MG63 (cell line): ENCODE data around the gene GPR171. TPM values are rescaled to one million over a fixed set of nuclear protein-coding genes. Genes with fewer than 3 reads are reported as not detected.
"Not testable (repeated sequence)": the region's sequence is repeated elsewhere in the genome, so short reads cannot be mapped to it uniquely, and the experiment has no call there.

Experiments used
- DNase-seq: peaks from one replicate; pipeline ENCODE4 v3.0.0-alpha.2; 2020
- H3K27me3 ChIP-seq: fragments of 250-450 bp; sonication (Bioruptor Pico); 2 replicates; pipeline ENCODE4 v1.5.1; 2020; ENCODE audit warnings: mild to moderate bottlenecking, moderate library complexity
- H3K36me3 ChIP-seq: fragments of 250-450 bp; sonication (Bioruptor Pico); 2 replicates; pipeline ENCODE4 v1.5.1; 2020; ENCODE audit warnings: mild to moderate bottlenecking, moderate library complexity
- H3K4me3 ChIP-seq: fragments of 250-450 bp; sonication (Bioruptor Pico); 2 replicates; pipeline ENCODE4 v1.5.1; 2020; ENCODE audit warnings: mild to moderate bottlenecking, moderate library complexity
- H3K9me3 ChIP-seq: fragments of 250-450 bp; sonication (Bioruptor Pico); 2 replicates; pipeline ENCODE4 v1.5.1; 2020; ENCODE audit warnings: mild to moderate bottlenecking, moderate library complexity
- total RNA-seq: library from RNA; depleted of rRNA; stranded (reverse); fragments of >200 nt; shearing (Covaris generic); gene quantifications from 2 replicates; pipeline ENCODE4 v1.2.3, GENCODE V29; 2014; ENCODE audit warnings: low replicate concordance; rRNA removed

Gene GPR171, protein sequence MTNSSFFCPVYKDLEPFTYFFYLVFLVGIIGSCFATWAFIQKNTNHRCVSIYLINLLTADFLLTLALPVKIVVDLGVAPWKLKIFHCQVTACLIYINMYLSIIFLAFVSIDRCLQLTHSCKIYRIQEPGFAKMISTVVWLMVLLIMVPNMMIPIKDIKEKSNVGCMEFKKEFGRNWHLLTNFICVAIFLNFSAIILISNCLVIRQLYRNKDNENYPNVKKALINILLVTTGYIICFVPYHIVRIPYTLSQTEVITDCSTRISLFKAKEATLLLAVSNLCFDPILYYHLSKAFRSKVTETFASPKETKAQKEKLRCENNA
- not detected in 2 replicates for total RNA-seq

DNA sequence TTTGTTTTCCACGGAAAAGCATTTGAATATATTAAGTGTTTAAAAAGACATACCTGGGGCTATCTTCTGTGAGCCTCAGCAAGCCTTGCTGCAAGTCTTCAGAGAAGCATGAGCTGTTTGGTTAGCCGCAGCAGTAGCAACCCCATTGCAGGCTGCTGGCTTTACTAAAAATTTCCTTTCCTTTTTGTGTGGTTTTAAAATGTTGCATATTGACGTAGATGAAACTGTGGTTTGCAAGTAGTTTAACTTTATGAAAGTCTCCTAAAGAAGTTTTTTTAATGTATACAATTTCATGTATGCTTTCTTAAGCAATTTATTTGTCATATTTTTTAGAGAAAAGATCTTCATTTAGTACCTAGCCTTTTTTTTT lies at the start of gene GPR171:
Gene GPR171 (minus strand): TSS at position 166 of the 370 bp plus-strand sequence. CDS start 3,830 bp downstream, outside the sequence.
- H3K36me3 ChIP-seq: no peaks in the 10 kb centered on the region
- H3K27me3 ChIP-seq: no peaks in the 10 kb centered on the region
- no peaks in the 10 kb centered on the region for H3K9me3 ChIP-seq
- no peak for DNase-seq
- no peak within 1 kb of the TSS for H3K4me3 ChIP-seq

DNA sequence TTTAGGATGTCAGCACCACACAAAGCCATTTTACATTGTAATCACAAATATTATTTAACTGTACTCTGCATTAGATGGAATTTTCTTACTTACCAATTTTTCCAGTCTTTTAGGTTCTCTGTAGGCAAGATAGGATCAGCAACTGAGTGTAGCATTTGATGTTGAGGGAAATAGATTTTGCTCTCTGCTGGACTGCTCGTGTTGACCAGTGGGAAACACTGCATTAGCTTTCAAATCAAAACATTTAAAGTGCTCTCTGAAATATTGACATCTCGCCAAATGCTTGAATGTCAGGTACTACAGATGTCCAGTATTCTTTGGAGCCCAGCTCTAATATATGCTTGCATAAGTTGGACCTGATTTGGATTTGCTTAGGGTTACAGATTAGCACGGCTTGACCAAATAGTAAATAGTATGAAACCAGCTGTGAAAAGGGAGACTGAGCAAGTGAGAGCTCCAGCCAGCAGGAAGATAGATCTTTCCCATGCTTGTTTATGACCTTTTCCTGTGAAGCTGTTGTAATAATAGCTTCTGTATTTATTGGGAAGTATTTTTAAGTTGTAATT lies 45.8 kb upstream of the GPR171 start:
- no peaks in the 10 kb centered on the region for H3K36me3 ChIP-seq

DNA sequence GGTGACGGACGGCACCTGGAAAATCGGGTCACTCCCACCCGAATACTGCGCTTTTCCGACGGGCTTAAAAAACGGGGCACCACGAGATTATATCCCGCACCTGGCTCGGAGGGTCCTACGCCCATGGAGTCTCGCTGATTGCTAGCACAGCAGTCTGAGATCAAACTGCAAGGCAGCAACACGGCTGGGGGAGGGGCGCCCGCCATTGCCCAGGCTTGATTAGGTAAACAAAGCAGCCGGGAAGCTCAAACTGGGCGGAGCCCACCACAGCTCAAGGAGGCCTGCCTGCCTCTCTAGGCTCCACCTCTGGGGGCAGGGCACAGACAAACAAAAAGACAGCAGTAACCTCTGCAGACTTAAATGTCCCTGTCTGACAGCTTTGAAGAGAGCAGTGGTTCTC lies 39.0 kb upstream of the GPR171 start:
- not testable (repeated sequence) for H3K36me3 ChIP-seq, H3K9me3 ChIP-seq, H3K4me3 ChIP-seq, DNase-seq, H3K27me3 ChIP-seq

More for the DNA sequence above, 45.8 kb upstream of the GPR171 start:
- Histone ChIP-seq H3K27me3 (peaks cover 9% of the 10 kb centered on the region), H3K4me3 (no peak overlapping the region), H3K9me3 (no peaks in the 10 kb centered on the region)
- no peak for DNase-seq

DNA sequence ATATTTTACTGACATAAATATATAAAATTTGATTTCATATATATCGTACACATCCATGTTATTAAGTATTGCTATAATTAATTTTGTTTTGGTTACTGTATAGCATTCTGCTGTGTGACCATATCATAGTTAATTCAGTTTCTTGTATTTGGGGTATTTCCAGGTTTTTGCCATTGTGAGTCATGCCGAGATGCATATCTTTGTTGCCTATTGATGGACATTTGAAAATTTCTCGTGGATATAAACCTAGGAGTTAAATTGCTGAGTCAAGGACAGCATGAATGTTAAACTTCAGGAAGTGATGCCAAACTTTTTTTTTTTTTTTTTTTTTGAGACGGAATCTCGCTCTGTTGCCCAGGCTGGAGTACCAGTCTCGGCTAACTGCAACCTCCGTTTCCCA lies 33.7 kb upstream of the GPR171 start:
- no peaks in the 10 kb centered on the region for H3K27me3 ChIP-seq
- H3K9me3 ChIP-seq: no peaks in the 10 kb centered on the region
- no peak overlapping the region for H3K4me3 ChIP-seq
- no peaks in the 10 kb centered on the region for H3K36me3 ChIP-seq
- no peak for DNase-seq

DNA sequence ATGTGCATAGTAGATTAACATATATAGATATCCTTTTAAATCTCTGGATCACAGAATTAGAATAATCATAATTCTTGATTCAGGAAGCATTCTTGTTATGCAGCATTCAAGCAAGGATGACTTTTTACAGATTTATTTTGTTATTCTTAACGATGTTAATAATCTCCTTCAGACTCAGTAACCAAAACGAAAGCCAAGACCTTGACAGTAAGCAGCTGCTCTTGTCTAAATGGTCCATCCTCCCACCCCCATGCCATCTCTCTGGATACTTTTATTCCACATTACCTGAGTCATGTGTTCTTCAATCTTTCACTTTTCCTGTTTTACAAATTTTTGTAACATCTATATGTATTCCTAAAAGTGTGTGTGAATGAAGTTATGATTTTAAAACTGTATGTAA lies 33.3 kb upstream of the GPR171 start:
- DNase-seq: no peak
- no peak overlapping the region for H3K4me3 ChIP-seq
- no peaks in the 10 kb centered on the region for H3K36me3 ChIP-seq
- no peaks in the 10 kb centered on the region for H3K9me3 ChIP-seq
- H3K27me3 ChIP-seq: no peaks in the 10 kb centered on the region

DNA sequence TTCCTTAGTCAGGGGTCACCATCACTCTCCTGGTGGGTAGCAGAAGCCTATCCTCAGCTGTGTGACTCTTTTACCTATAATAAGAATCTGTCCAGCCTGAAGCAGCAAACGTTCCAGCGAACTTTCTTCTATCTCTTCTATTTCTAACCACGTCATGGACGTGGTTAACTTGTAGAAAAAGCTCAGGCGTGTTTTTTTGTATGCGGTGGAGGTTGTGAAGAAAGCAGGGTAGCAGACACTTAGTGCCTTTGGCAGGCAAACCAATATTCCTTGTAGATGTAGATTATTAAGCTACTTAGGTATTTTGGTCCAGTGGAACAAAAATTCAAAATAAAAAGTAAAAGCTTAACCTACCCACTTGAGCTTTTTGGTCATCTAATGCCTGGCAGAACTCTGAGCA lies 31.8 kb upstream of the GPR171 start:
- DNase-seq: no peak
- H3K36me3 ChIP-seq: no peaks in the 10 kb centered on the region

DNA sequence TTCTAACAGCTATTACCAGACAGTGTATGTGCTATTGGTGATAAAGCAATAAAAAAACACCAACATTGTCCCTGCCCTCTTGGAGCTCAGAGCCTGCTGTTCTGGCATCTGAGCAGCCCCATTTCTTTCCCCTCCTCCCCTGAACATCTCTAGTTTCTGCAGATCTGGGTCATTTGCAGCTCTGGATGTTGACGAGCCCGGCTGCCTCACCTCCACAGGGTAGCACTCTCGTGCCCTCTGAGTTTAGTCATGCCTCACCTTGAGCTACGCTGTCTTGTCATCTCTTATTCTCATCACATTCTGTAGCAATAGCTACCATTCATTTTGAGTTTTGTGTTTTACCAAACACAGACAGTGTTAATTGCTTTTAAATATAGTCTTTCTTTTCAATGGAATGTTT lies 30.0 kb upstream of the GPR171 start:
- DNase-seq: no peak

More for the DNA sequence above, 31.8 kb upstream of the GPR171 start:
- no peaks in the 10 kb centered on the region for H3K9me3 ChIP-seq
- no peaks in the 10 kb centered on the region for H3K27me3 ChIP-seq
- no peak overlapping the region for H3K4me3 ChIP-seq

DNA sequence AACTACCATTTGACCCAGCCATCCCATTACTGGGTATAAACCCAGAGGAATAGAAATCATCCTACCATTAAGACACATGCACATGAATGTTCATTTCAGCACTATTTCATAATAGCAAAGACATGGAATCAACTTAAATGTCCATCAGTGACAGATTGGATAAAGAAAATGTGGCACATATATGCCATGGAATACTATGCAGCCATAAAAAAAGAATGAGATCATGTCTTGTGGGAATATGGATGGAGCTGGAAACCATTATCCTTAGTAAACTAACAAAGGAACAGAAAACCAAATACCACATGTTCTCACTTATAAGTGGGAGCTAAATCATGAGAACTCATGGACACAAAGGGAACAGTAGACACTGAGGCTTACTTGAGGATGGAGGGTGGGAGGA lies 29.4 kb upstream of the GPR171 start:
- H3K9me3 ChIP-seq, DNase-seq, H3K4me3 ChIP-seq, H3K27me3 ChIP-seq, H3K36me3 ChIP-seq: not testable (repeated sequence)

More for the DNA sequence above, 30.0 kb upstream of the GPR171 start:
- no peaks in the 10 kb centered on the region for H3K9me3 ChIP-seq
- no peak overlapping the region for H3K4me3 ChIP-seq
- no peaks in the 10 kb centered on the region for H3K27me3 ChIP-seq
- H3K36me3 ChIP-seq: no peaks in the 10 kb centered on the region

DNA sequence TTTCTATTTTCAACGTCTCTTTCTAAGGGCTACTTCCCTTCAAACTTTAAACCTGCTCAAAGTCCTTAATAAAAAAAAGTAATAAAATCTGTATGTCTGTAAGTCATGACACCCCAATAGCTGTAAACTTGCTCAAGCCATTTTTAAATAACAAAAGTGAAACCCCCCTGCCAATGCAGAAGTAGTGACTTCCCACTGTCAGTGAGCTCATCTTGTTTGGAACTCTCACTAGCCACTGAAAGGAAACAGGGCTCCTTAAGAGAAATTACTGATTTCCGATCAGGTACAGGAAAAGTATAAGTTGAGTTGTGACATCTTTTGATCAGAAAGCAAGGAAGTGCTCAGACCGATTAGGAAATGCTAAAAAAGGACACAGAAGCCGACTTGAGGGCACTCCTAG lies 27.6 kb upstream of the GPR171 start:
- DNase-seq: no peak
- H3K27me3 ChIP-seq: no peaks in the 10 kb centered on the region
- no peaks in the 10 kb centered on the region for H3K36me3 ChIP-seq
- H3K9me3 ChIP-seq: no peaks in the 10 kb centered on the region
- H3K4me3 ChIP-seq: no peak overlapping the region

DNA sequence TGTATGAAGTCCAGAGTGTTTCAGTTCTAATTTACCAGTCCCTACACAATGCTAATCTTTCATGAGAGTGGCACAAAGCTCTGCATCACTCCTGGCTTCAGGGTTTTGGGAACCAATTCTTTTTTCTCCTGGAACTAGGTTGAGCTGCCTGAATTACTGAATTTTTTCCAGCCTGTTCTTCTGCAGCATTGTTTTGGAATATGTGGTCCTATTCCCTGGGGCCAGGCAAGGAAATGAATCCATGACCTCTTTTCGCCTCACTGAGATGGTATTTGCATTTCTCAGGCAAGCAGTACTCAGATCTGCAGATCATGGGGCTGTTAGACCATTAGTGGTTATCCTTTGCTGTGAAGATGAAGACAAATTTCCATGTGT lies 25.6 kb upstream of the GPR171 start:
- no peaks in the 10 kb centered on the region for H3K36me3 ChIP-seq
- no peak overlapping the region for H3K4me3 ChIP-seq
- H3K27me3 ChIP-seq: no peaks in the 10 kb centered on the region
- H3K9me3 ChIP-seq: no peaks in the 10 kb centered on the region
- no peak for DNase-seq

DNA sequence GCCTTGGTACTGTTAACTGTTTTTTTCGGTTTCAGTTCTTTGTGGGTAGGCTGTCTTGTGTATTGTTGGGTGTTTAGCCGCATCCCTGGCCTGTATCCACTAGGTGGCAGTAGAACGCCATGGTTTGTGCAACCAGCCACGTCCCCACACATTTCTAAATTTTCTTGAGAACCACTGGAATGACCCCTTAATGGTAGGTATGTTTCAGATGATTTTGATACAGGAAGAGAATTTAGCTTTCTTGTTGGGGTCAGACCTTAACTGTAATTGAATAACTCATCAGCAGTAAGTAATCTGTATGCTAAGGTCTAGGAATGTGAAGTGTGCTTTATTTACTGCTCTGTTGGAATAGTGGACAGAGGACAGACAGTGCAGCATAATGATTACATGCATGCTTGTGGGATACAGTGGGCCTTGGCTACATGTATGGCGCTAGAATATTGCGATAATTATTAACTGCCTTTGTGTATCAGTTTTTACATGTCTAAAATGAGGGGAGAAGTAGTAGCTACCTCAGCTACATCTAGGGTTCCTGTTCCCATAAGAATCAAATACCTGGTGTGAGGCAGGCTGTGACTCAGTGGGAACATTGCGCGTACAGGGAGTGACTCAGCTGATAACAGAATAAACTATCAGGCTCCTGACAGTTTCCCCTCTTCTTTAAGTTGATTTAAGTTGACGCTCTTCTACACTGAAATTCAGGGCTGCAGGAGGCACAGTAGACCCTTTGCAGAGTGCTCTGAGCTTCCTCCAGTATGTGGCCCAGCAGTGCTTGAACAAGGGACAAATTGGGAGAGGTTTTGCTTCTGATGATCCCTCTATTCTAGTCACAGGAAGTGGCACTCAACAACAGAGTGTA lies 25.0 kb upstream of the GPR171 start:
- H3K36me3 ChIP-seq: no peaks in the 10 kb centered on the region
- H3K4me3 ChIP-seq: no peak overlapping the region
- H3K27me3 ChIP-seq: no peaks in the 10 kb centered on the region
- no peaks in the 10 kb centered on the region for H3K9me3 ChIP-seq
- DNase-seq: peak; percentile 58

DNA sequence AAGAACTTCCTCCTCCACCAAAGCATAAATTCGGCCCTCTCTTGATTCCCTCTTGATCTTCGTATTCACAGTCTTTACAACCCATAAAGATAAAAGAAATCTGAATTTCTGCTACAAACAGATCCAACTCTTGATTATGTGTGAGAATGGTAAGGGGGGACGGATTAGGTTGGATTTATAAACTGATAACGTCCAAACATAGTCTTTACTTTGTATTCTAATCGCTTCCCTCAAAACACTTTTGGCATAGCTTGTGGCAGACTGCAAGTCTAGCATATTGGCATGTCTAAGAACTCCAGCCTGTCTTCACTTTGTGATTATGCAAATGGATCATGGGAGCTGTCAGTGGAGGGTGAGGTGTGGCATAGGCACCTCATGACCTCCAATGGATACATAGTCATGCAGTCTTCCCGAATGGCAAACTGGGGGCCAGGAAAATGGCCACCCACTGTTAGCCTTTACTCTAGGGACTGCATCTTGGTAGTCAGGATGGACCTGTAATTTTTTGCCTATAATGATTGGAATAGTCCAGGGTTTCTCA lies 24.3 kb upstream of the GPR171 start:
- DNase-seq: no peak
- Histone ChIP-seq H3K9me3 (no peaks in the 10 kb centered on the region), H3K36me3 (no peaks in the 10 kb centered on the region), H3K27me3 (no peaks in the 10 kb centered on the region), H3K4me3 (no peak overlapping the region)

DNA sequence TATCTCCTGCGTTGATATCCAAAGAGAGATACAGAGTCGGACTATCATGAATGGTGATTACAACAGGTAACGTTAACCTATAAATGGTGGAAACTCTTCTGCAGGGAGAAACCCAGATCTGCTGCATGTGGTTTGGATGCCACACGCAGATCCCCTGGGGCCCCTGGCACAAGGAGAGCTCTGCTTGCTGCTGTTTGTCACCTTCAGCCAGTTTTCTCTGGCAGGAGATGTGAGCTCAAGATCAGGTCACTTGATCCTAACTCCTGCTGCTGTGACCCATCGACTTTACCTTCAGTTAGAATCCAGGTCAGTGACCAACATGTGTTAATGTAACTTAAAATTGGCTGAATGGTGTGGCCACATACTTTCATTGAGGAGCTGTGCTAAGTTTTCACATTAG lies 23.8 kb upstream of the GPR171 start:
- no peak for DNase-seq
- Histone ChIP-seq H3K9me3 (no peaks in the 10 kb centered on the region), H3K36me3 (no peaks in the 10 kb centered on the region), H3K27me3 (no peaks in the 10 kb centered on the region), H3K4me3 (no peak overlapping the region)

DNA sequence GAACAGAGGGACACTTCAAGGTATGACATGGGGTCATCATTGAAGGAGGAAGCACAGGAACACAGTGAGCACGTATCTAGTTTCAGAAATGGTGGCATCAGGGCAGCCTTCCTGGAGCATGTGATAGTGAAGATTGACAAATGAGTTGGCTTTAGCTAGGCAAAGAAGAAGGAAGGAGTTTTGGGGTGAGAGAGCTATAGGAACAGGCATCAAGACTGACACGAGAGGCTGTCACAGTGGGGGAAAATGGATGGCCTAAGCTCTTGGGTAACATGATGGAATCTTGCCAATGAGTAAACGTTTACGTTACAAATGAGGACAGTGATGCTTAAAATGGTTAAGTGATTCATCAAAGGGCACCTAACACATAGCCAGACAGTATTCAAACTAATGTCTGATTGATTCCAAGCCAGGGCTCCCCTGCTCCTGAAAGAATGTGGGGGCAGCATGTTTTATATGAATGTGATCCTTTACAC lies 23.1 kb upstream of the GPR171 start:
- Histone ChIP-seq H3K4me3 (no peak overlapping the region), H3K27me3 (no peaks in the 10 kb centered on the region), H3K9me3 (no peaks in the 10 kb centered on the region), H3K36me3 (no peaks in the 10 kb centered on the region)
- DNase-seq: peak; percentile 39

DNA sequence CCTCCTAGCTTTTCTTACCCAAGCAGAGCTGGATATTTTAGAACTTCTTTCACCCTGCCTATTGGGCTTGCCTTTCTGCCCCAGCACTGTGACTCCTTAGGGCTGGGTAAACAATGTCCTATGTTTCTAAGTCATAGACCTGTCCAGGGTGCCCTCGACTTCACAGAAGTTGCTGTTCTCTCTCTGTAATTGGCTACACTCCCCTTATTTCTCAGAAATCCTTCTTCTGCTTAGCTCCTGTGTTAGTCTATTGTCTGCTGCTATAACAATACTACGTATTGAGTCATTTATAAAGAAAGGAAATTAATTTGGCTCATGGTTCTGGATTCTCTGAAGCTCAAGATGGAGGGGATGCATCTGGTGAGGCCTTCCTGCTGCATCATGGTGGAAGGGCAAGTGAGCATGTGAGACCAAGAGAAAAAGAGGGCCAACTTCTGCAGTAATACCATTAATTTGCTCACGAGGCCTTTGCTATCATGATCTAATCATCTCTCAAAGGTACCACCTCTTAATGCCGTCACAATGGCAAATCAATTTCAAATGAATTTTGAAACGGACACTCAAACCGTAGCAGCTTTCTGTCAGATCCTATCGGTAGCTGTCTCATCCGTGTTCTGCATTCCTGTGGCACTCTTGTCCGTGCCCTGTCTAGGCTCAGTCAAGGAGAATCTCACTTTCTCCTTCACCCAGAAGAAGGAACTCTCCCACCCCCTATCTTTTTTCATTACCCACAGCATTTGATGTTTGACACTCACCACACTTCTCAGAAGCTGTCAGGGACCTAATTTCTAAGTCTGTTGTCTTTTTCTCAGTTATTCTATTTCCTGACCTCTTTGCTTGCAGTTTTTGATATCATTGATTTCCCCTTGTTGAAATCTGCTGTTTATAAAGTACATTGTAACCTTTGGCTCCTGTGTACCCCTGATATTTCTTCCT lies 22.3 kb upstream of the GPR171 start:
- H3K4me3 ChIP-seq: no peak overlapping the region
- no peak for DNase-seq
- H3K9me3 ChIP-seq: no peaks in the 10 kb centered on the region
- no peaks in the 10 kb centered on the region for H3K36me3 ChIP-seq
- H3K27me3 ChIP-seq: no peaks in the 10 kb centered on the region

DNA sequence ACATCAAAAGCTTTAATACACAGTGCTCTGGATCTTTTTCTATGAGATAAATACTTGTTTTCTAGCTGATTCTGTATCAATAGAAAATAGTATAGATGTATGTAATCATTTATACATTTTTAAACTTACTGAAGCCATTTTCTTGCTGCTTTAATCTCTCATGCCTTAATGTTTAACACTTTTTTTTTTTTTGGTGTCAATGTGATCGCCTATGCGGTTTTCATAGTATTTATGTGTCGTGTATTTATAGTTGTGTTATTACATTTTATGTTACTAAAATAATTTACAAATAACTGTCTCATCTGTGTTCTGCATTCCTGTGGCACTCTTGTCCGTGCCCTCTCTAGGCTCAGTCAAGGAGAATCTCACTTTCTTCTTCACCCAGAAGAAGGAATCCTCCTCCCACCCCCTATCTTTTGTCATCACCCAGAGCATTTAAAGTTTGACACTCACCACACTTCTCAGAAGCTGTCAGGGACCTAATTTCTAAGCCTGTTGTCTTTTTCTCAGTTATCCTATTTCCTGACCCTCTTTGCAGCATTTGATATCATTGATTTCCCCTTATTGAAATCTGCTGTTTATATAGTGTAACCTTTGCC lies 21.4 kb upstream of the GPR171 start:
- DNase-seq: no peak
- no peak overlapping the region for H3K4me3 ChIP-seq
- H3K27me3 ChIP-seq: no peaks in the 10 kb centered on the region
- no peaks in the 10 kb centered on the region for H3K36me3 ChIP-seq
- no peaks in the 10 kb centered on the region for H3K9me3 ChIP-seq
